ENCODE results near the gene IL10RB. TPM values are rescaled to one million over a fixed set of nuclear protein-coding genes. Genes with fewer than 3 reads are reported as not detected.

The IL10RB gene
- total RNA-seq, 2 donors from 2014 or later: 6.6 to 27.0 TPM

- Histone ChIP-seq H3K36me3 (replicated peaks in 1 of 2; ENCODE audit: insufficient read depth in 1 of 2, low read depth in 2 of 2) (no peaks in the 10 kb centered on the region), H3K4me1 (peaks cover 41% of the 10 kb centered on the region), H3K9me3 (no peaks in the 10 kb centered on the region), H3K27ac (peak overlapping the region in 3 of 4 donors; percentile 51 to 69 (median 63)), H3K4me3 (no peak overlapping the region), H3K27me3 (no peaks in the 10 kb centered on the region)
- 70 to 71% methylated on average over 7 of the region's 7 CpGs for WGBS, 2 donors
- ATAC-seq: no peak
- TF ChIP-seq, protein P1, sequence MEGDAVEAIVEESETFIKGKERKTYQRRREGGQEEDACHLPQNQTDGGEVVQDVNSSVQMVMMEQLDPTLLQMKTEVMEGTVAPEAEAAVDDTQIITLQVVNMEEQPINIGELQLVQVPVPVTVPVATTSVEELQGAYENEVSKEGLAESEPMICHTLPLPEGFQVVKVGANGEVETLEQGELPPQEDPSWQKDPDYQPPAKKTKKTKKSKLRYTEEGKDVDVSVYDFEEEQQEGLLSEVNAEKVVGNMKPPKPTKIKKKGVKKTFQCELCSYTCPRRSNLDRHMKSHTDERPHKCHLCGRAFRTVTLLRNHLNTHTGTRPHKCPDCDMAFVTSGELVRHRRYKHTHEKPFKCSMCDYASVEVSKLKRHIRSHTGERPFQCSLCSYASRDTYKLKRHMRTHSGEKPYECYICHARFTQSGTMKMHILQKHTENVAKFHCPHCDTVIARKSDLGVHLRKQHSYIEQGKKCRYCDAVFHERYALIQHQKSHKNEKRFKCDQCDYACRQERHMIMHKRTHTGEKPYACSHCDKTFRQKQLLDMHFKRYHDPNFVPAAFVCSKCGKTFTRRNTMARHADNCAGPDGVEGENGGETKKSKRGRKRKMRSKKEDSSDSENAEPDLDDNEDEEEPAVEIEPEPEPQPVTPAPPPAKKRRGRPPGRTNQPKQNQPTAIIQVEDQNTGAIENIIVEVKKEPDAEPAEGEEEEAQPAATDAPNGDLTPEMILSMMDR (IDR thresholded peaks at IDR 0.05): no peak
- TF ChIP-seq POLR2A (IDR thresholded peaks at IDR 0.05): no peak
- intact Hi-C loops (cut with DNase I): no loop called here
- DNase-seq: no peak
Observed at GRCh38 chr21:33268393-33268736, 2.2 kb downstream of the IL10RB start.

- TF ChIP-seq, protein P1 (IDR thresholded peaks at IDR 0.05): peak in 4 of 7 experiments; percentile 44 to 52 (median 47)
- TF ChIP-seq POLR2A (IDR thresholded peaks at IDR 0.05): peak in 2 of 3 donors; percentile 14 to 19
- H3K27ac ChIP-seq: peak overlapping the region; percentile 46 to 69 (median 57)
Observed at GRCh38 chr21:33268737-33269441, 2.7 kb downstream of the IL10RB start.

DNA sequence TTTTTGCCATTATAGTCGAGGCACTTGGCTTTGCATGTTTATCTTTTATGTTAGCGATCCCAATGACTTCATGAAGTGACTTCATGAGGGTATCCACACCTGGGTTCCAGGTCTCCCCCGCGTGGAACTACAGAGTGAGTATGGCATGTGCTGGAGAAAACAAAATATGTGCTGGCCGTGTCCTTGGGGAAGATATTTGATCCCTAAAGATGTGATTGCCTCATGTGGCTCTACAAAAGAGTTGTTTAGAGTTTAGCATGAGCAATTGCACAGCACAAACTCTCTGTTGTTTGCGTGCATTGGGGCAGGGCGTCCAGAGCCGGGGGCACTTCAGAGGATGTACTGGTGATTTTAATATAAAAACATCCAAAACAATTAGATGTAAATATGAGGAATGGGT, 4.8 kb downstream of the IL10RB start:
- Histone ChIP-seq H3K27ac (no peak overlapping the region), H3K36me3 (replicated peaks in 1 of 2; ENCODE audit: insufficient read depth in 1 of 2, low read depth in 2 of 2) (no peaks in the 10 kb centered on the region), H3K4me1 (peaks cover 35% of the 10 kb centered on the region), H3K4me3 (no peak overlapping the region), H3K27me3 (no peaks in the 10 kb centered on the region), H3K9me3 (no peaks in the 10 kb centered on the region)
- ATAC-seq (no peak), DNase-seq (no peak)
- 93 to 96% methylated on average over 8 of the region's 8 CpGs for WGBS, 2 donors
- intact Hi-C loops (cut with DNase I): no loop called here
- TF ChIP-seq POLR2A (IDR thresholded peaks at IDR 0.05): no peak
- TF ChIP-seq, protein P1 (IDR thresholded peaks at IDR 0.05): no peak

More at GRCh38 chr21:33268737-33269441, 2.7 kb downstream of the IL10RB start:
- intact Hi-C loops (cut with DNase I): no loop called here
- H3K4me3 ChIP-seq: no peak overlapping the region
- H3K9me3 ChIP-seq: no peaks in the 10 kb centered on the region
- ATAC-seq (peak; percentile 91), DNase-seq (peak; percentile 98 to 99 (median 98))
- H3K4me1 ChIP-seq: peaks cover 41% of the 10 kb centered on the region
- WGBS, 2 donors: 26 to 27% methylated on average over 12 of the region's 12 CpGs
- H3K36me3 ChIP-seq (replicated peaks in 1 of 2; ENCODE audit: insufficient read depth in 1 of 2, low read depth in 2 of 2): no peaks in the 10 kb centered on the region
- H3K27me3 ChIP-seq: no peaks in the 10 kb centered on the region

DNA sequence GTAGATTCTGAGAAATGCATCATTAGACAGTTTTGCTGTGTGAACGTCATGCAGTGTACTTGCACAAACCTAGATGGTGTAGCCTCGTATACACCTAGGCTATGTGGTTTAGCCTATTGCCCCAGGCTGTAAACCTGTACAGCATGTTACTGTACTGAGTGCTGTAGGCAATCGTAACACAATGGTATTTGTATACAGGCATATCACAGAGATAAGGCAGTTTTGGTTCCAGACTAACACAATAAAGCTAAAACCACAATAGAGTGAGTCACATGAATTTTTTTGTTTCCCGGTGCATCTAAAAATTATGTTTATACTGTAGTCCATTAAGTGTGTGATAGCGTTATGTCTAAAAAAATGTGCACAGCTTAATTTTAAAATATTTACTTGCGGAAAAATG, 6.9 kb downstream of the IL10RB start:
- Histone ChIP-seq H3K27me3 (no peaks in the 10 kb centered on the region), H3K4me3 (no peak overlapping the region), H3K9me3 (no peaks in the 10 kb centered on the region), H3K27ac (no peak overlapping the region), H3K4me1 (peaks cover 21% of the 10 kb centered on the region), H3K36me3 (replicated peaks in 1 of 2; ENCODE audit: insufficient read depth in 1 of 2, low read depth in 2 of 2) (no peaks in the 10 kb centered on the region)
- 90 to 95% methylated on average over 6 of the region's 6 CpGs for WGBS, 2 donors
- intact Hi-C loops (cut with DNase I): no loop called here
- DNase-seq (no peak), ATAC-seq (no peak)
- TF ChIP-seq, protein P1 (IDR thresholded peaks at IDR 0.05): no peak
- no peak for TF ChIP-seq POLR2A (IDR thresholded peaks at IDR 0.05)

- WGBS, 2 donors: 93 to 96% methylated on average over 2 of the region's 2 CpGs
- intact Hi-C loops (cut with DNase I): no loop called here
- no peak for ATAC-seq
- DNase-seq: no peak
- Histone ChIP-seq H3K27me3 (no peaks in the 10 kb centered on the region), H3K4me1 (no peaks in the 10 kb centered on the region), H3K9me3 (no peaks in the 10 kb centered on the region), H3K36me3 (replicated peaks in 1 of 2; ENCODE audit: insufficient read depth in 1 of 2, low read depth in 2 of 2) (peaks cover 4 to 12% of the 10 kb centered on the region in 2 donors), H3K27ac (no peak overlapping the region), H3K4me3 (no peak overlapping the region)
- TF ChIP-seq, protein P1 (IDR thresholded peaks at IDR 0.05): no peak
- no peak for TF ChIP-seq POLR2A (IDR thresholded peaks at IDR 0.05)
Observed at GRCh38 chr21:33278721-33279120, 12.6 kb downstream of the IL10RB start.

Measured in body of pancreas (tissue), 4 donors.